Trophoblast cell (in vitro differentiated cells and primary cell): Measurements from ENCODE around the gene GBP2.

ENCODE experiments used
- DNase-seq, 2 donors: peaks; one replicate each; pipeline ENCODE4 v3.0.0-alpha.2; 2016
- H2AFZ ChIP-seq: 2 replicates; pipeline ENCODE4 v1.6.1; 2013; ENCODE audit warnings: low read length, moderate library complexity, mild to moderate bottlenecking; ENCODE audit not compliant: insufficient read depth, poor library complexity
- H2AK5ac ChIP-seq: 2 replicates; pipeline ENCODE4 v1.6.1; 2013; ENCODE audit warnings: mild to moderate bottlenecking, low read length
- H2BK120ac ChIP-seq: 2 replicates; pipeline ENCODE4 v1.6.1; 2013; ENCODE audit warnings: low read length, mild to moderate bottlenecking, moderate library complexity; ENCODE audit not compliant: insufficient read depth, poor library complexity
- H2BK12ac ChIP-seq: 2 replicates; pipeline ENCODE4 v1.6.1; 2013; ENCODE audit warnings: mild to moderate bottlenecking, low read length, moderate library complexity
- H2BK5ac ChIP-seq: 2 replicates; pipeline ENCODE4 v1.6.1; 2013; ENCODE audit warnings: low read length, low read depth, moderate library complexity, mild to moderate bottlenecking; ENCODE audit not compliant: poor library complexity
- H3K14ac ChIP-seq: 2 replicates; pipeline ENCODE4 v1.6.1; 2013; ENCODE audit warnings: mild to moderate bottlenecking, low read length
- H3K18ac ChIP-seq: 2 replicates; pipeline ENCODE4 v1.6.1; 2013; ENCODE audit warnings: mild to moderate bottlenecking, low read length
- H3K23ac ChIP-seq: 2 replicates; pipeline ENCODE4 v1.6.1; 2013; ENCODE audit warnings: low read length
- H3K27ac ChIP-seq: 2 replicates; pipeline ENCODE4 v1.5.1; 2013; ENCODE audit warnings: low read depth, mild to moderate bottlenecking, inconsistent platforms, low read length, moderate library complexity
- H3K27me3 ChIP-seq: 2 replicates; pipeline ENCODE4 v1.6.1; 2013; ENCODE audit warnings: inconsistent platforms, mild to moderate bottlenecking, low read length, moderate library complexity; ENCODE audit not compliant: insufficient read depth
- H3K36me3 ChIP-seq, 2 experiments: 1 replicate in 1 of 2; 2 replicates in 1 of 2; pipeline ENCODE4 v1.6.1; 2013; ENCODE audit warnings: low read length in 2 of 2, mild to moderate bottlenecking in 2 of 2, moderate library complexity in 1 of 2; ENCODE audit not compliant: insufficient read depth in 2 of 2, control insufficient read depth in 1 of 2
- H3K4ac ChIP-seq: 2 replicates; pipeline ENCODE4 v1.6.1; 2013; ENCODE audit warnings: low read depth, mild to moderate bottlenecking, low read length, moderate library complexity
- H3K4me1 ChIP-seq, 2 experiments: 1 replicate in 1 of 2; 2 replicates in 1 of 2; pipeline ENCODE4 v1.6.1; 2013; ENCODE audit warnings: low read length in 2 of 2, mild to moderate bottlenecking in 2 of 2, moderate library complexity in 1 of 2; ENCODE audit not compliant: insufficient read depth in 2 of 2, control insufficient read depth in 1 of 2
- H3K4me2 ChIP-seq: 2 replicates; pipeline ENCODE4 v1.6.1; 2013; ENCODE audit warnings: inconsistent platforms, mild to moderate bottlenecking, low read length, moderate library complexity
- H3K4me3 ChIP-seq: 2 replicates; pipeline ENCODE4 v1.5.1; 2013; ENCODE audit warnings: mild to moderate bottlenecking, low read depth, low read length, inconsistent platforms
- H3K79me1 ChIP-seq: one replicate; pipeline ENCODE4 v1.6.1; 2013; ENCODE audit warnings: low read length
- H3K79me2 ChIP-seq: 2 replicates; pipeline ENCODE4 v1.6.1; 2013; ENCODE audit warnings: low read length, mild to moderate bottlenecking; ENCODE audit not compliant: control insufficient read depth, insufficient read depth, poor library complexity
- H3K9ac ChIP-seq: 2 replicates; pipeline ENCODE4 v1.6.1; 2013; ENCODE audit warnings: mild to moderate bottlenecking, low read length
- H3K9me3 ChIP-seq: 2 replicates; pipeline ENCODE4 v1.6.1; 2013; ENCODE audit warnings: low read depth, mild to moderate bottlenecking, control low read depth, inconsistent platforms, low read length; ENCODE audit not compliant: insufficient read depth
- H4K12ac ChIP-seq: 2 replicates; pipeline ENCODE4 v1.6.1; 2013; ENCODE audit warnings: low read depth, mild to moderate bottlenecking, low read length, moderate library complexity
- H4K8ac ChIP-seq: 2 replicates; pipeline ENCODE4 v1.6.1; 2013; ENCODE audit warnings: low read depth, mild to moderate bottlenecking, low read length, moderate library complexity
- H4K91ac ChIP-seq: one replicate; pipeline ENCODE4 v1.6.1; 2013; ENCODE audit warnings: low read depth, mild to moderate bottlenecking, low read length, moderate library complexity
- WGBS: extraction: QIAGEN DNeasy Blood & Tissue Kit; methylation state at CpG from one replicate; pipeline ENCODE4 v1.1.7; 2013; ENCODE audit warnings: missing lambda C conversion rate; ENCODE audit not compliant: insufficient read length, insufficient coverage; ENCODE audit errors: extremely low coverage; 5-methylcytosine and 5-hydroxymethylcytosine counted together

The GBP2 gene

DNA sequence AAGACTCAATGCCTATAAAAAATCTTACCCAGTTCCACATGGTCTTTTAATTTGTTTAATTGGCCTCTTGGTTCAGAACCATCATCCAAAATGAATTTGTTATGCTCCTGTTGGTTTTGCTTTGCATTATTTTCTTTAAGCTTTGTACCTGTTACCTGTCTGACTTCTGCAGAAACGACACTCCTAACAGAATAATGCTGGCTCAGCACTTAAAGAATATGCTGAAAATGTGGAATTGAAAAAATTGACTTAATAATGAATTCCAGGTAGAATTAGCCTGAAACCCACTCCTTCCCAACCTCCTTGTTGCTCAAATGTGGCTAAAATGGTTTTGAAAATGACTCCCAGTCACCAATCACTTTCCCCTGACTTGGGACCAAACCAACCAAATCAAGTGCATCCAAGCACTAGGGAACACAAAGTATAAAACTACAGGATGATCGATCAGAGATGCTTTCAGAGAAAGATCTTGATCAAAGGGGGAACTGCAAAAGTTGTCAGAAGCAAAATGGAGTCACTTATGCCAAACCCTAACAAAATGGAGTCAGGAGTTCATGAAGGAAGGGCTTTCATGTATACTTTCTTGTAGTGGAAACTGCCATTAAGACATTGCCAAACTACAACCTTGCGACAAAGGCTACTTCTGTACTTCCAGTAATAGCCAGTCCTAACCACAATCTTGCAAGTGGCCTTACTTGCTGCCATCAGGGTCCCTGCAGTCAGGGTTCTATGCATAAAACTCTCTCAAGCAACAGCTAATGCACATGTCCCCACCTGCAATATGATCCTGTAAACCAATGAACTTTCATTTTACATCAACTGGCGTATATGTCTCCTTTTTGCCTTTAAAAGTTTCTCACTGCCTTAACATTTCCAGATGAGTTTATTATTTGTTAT is 44.5 kb upstream of the GBP2 start:
- no peak overlapping the region for H3K23ac ChIP-seq
- no peaks in the 10 kb centered on the region for H3K79me2 ChIP-seq
- no CpG with 5 or more reads among the region's 4 CpGs for WGBS
- H3K36me3 ChIP-seq, result no peaks in the 10 kb centered on the region
- H3K14ac ChIP-seq, result no peak overlapping the region
- no peak overlapping the region for H3K4me3 ChIP-seq
- no peak overlapping the region for H4K12ac ChIP-seq
- H3K9ac ChIP-seq, result no peak overlapping the region
- H4K91ac ChIP-seq, result no peak overlapping the region
- H2AFZ ChIP-seq, result no peak overlapping the region
- H3K27me3 ChIP-seq, result no peaks in the 10 kb centered on the region
- H3K27ac ChIP-seq, result no peak overlapping the region
- DNase-seq, result no peak
- no peak overlapping the region for H3K18ac ChIP-seq
- no peak overlapping the region for H2BK5ac ChIP-seq
- H3K79me1 ChIP-seq, result no peaks in the 10 kb centered on the region
- H2AK5ac ChIP-seq, result no peak overlapping the region
- no peak overlapping the region for H3K4me2 ChIP-seq
- no peak overlapping the region for H4K8ac ChIP-seq
- no peaks in the 10 kb centered on the region for H3K4me1 ChIP-seq
- H2BK120ac ChIP-seq, result no peak overlapping the region
- no peak overlapping the region for H2BK12ac ChIP-seq
- H3K9me3 ChIP-seq, result no peaks in the 10 kb centered on the region
- no peak overlapping the region for H3K4ac ChIP-seq

DNA sequence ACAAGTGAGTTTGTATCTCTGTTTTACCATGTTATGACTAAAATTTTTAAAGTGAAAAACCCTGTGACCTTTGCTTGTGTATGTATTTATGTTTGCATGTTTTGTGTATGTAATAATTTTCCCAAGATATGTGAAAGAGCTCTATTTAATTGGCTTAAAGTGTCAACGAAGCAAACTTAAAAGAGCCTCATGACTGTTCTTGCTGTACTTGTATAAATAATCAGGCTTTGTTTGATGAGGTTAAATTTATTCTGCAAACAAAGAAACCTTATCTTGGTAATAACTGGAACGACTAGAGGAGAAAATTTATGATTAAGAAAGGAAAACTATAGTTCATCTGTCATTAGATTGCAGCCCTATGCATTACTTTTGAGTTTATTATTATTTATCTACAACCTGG is 43.3 kb upstream of the GBP2 start:
- no CpG with 5 or more reads among the region's 2 CpGs for WGBS
- H2AFZ ChIP-seq, result no peak overlapping the region

DNA sequence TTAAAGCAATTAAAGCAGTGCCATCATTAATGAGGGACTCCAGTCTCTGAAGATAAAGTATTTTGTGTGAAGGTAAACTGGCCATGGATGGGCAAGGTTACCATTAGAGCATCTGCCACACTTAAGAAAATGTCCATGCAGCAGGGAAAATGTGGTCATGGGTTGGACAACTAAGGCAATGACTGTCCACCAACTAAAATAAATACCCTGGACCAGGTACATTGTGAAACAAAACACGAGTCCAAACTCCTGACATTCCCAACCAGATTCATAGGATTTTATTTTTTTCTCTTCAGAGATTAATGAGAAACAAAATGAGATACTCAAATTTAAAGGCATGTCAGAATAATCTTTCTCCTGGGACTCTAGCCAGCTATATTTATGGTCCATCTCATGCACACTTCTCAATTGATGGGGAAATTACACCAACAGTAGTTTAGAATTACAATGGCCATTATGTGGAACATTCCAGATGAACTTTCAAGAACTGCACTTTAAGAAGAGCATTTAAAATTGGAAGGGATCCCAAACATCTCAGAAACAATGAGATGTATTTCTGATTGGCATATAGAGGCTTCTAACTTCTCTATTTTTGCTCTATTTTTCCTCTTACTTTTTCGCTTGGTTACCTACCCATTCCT is 41.8 kb upstream of the GBP2 start:
- DNase-seq, result no peak
- Histone ChIP-seq H3K9ac (no peak overlapping the region), H3K18ac (no peak overlapping the region), H3K4me1 (no peaks in the 10 kb centered on the region), H2BK120ac (no peak overlapping the region), H2AFZ (no peak overlapping the region), H2BK5ac (no peak overlapping the region), H3K36me3 (no peaks in the 10 kb centered on the region), H3K9me3 (no peaks in the 10 kb centered on the region), H3K79me2 (no peaks in the 10 kb centered on the region), H3K14ac (no peak overlapping the region), H2AK5ac (no peak overlapping the region), H3K23ac (no peak overlapping the region), H4K12ac (no peak overlapping the region), H3K27ac (no peak overlapping the region), H3K4me2 (no peak overlapping the region), H3K4ac (no peak overlapping the region), H3K27me3 (no peaks in the 10 kb centered on the region), H4K8ac (no peak overlapping the region), H3K4me3 (no peak overlapping the region), H4K91ac (no peak overlapping the region), H3K79me1 (no peaks in the 10 kb centered on the region), H2BK12ac (no peak overlapping the region)
- no CpG with 5 or more reads among the region's 2 CpGs for WGBS

More for the DNA sequence above, 43.3 kb upstream of the GBP2 start:
- DNase-seq, result no peak
- Histone ChIP-seq H3K9ac (no peak overlapping the region), H2BK5ac (no peak overlapping the region), H4K12ac (no peak overlapping the region), H2BK120ac (no peak overlapping the region), H4K91ac (no peak overlapping the region), H3K79me2 (no peaks in the 10 kb centered on the region), H3K4ac (no peak overlapping the region), H3K18ac (no peak overlapping the region), H2BK12ac (no peak overlapping the region), H3K9me3 (no peaks in the 10 kb centered on the region), H3K27me3 (no peaks in the 10 kb centered on the region), H3K4me1 (no peaks in the 10 kb centered on the region), H3K27ac (no peak overlapping the region), H3K14ac (no peak overlapping the region), H4K8ac (no peak overlapping the region), H3K4me3 (no peak overlapping the region), H3K4me2 (no peak overlapping the region), H3K36me3 (no peaks in the 10 kb centered on the region), H3K79me1 (no peaks in the 10 kb centered on the region), H3K23ac (no peak overlapping the region), H2AK5ac (no peak overlapping the region)

GRCh38 chr1:89166705-89167104 is 40.8 kb upstream of the GBP2 start:
- Histone ChIP-seq H3K4me3 (no peak overlapping the region), H3K18ac (no peak overlapping the region), H2BK120ac (no peak overlapping the region), H3K79me2 (no peaks in the 10 kb centered on the region), H3K23ac (no peak overlapping the region), H2AK5ac (no peak overlapping the region), H4K91ac (no peak overlapping the region), H3K36me3 (no peaks in the 10 kb centered on the region), H3K4ac (no peak overlapping the region), H3K79me1 (no peaks in the 10 kb centered on the region), H3K14ac (no peak overlapping the region), H4K12ac (no peak overlapping the region), H3K4me1 (no peaks in the 10 kb centered on the region), H3K9ac (no peak overlapping the region), H3K27me3 (no peaks in the 10 kb centered on the region), H3K4me2 (no peak overlapping the region), H3K27ac (no peak overlapping the region), H2BK5ac (no peak overlapping the region), H4K8ac (no peak overlapping the region), H2AFZ (no peak overlapping the region), H3K9me3 (no peaks in the 10 kb centered on the region), H2BK12ac (no peak overlapping the region)
- DNase-seq, result no peak
- WGBS, result no CpG with 5 or more reads among the region's 1 CpG
